H54 (cell line): ENCODE measurements around the gene CNIH2.
A peak's percentile ranks its signal among the peaks of the same experiment; 100 is the strongest.

Source experiments
- DNase-seq: peaks from one replicate; pipeline ENCODE4 v3.0.0; 2011; ENCODE audit warnings: low spot score, mixed read lengths; ENCODE audit not compliant: insufficient read length
- FAIRE-seq: peaks from 3 replicates; lab custom pipeline; 2011; peaks lifted over from hg19 to GRCh38; lab: Jason Lieb, UNC
- POLR2A ChIP-seq: IDR thresholded peaks from 2 replicates; pipeline ENCODE4 v1.6.1; 2011; ENCODE audit warnings: low read depth, mild to moderate bottlenecking, low read length

Gene CNIH2

DNA sequence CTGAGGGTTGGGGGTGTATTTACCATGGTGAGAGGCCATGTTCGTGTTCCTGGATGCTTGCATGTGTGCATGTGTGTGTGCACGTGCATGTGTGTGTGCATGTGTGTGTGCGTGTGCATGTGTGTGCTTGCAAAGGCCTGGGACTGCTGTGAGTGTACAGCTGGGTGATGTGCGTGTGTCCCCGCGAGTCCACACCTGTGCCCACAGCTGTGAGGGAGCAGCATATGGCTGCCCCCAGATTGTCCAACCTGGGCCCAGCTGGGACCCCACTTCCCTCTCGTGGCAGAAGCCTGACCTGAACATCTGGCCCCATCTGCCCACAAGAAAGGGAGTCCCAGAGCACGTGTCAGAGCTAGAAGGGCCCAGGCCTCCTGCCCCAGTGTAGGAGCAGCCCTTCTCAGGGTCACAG lies 47.3 kb downstream of the CNIH2 start:
- no peak for TF ChIP-seq POLR2A
- no peak for DNase-seq
- no peak for FAIRE-seq

DNA sequence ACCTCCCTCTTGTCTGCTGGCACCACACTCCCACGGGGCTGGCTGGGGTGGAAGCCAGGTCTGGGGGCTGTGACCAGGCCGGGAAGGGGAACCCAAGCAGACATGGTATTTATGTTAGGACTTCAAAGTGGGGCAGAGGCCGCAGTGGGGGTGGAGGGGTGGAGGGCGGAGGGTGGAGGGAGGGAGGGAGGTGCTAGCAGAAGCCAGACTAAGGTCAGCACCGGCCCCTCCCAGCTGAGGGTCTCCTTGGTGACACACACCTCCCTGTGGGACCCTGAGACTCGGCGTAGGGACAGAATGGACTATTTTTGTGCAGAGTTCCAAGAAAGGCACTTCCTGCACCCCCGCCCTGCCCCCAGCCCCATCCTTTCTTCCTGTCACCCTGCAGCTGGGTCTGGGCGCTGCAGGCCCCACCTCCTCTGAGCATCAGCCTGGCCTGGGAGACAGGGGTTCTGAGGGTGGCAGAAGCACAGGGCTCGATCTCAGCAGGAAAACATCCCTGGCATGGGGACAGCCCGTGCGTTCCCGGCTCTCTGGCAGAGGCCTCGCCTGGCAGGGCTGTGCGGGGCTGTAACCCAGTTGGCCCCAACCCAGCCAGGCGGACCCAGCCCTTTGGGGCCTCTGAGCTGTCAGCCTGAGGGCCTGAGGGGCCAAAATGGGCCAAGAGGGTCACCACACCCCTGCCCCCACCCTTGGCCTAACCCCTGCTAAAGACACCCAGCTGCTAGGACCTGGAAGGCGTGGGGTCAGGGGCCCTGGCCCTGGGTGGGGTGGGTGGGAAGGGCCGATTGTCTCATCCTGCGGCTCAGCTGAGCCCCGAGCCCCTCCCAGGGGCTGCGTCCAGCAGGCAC lies 48.5 kb downstream of the CNIH2 start:
- peak; percentile 76 for DNase-seq
- TF ChIP-seq POLR2A = 0 out of 2 replicates have a peak, but pooled peaks have one; percentile 18
- no peak for FAIRE-seq

DNA sequence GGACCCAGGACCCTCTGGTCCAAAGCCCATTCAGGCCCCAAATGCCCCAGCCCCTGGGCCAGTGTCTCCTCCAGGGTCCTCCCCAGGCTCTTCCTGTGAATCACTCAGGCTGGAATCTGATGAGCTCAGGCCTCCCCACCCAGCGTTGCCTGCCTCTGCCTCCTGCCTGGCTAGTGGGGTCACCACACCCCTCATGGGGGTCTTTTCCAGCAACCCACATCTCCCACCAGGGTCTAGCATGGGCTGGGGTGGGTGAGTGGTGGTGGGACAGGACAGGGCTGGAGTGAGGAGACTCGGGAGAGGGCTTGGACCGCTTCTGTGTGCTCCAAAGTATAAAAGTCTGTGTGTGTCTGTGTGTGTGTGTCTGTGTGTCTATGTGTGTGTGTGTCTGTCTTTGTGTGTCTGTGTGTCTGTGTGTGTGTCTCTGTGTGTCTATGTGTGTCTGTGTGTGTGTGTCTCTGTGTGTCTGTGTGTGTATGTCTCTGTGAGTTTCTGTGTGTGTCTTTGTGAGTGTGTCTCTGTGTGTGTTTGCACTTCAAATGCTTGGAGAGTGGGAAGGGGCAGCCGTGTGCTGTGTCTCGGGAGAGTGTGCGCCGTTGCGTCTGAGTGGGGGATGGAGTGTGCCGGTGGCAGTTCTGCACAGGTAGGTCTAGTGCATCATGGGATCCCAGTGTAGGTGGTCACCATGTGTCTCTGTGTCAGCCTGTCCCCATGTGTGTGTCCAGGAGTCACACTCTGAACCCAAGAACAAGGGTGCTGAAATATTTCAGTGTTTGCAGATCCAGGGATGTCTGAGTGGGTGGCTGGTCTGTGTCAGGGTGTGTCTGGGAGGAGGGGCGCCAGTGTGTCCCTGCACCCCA lies 49.4 kb downstream of the CNIH2 start:
- DNase-seq (peak; percentile 82), FAIRE-seq (no peak)
- TF ChIP-seq POLR2A = peak; percentile 30; the same call in 1 of the 2 replicates

DNA sequence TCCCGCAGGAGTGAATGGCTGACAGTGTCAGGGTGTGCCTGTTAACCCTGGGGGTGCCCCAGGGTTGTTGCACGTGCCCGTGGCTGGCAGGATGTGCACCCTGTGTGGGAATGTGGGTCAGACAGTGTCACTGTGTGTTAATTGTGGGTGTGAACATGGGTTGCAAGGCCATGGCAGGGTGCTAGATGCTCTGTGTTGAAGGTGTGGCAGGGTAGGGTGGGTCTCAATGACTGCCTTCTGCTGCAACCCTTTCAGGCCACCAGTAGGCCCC lies 50.0 kb downstream of the CNIH2 start:
- FAIRE-seq (no peak), DNase-seq (no peak)
- TF ChIP-seq POLR2A = no peak; the same call in 1 of the 2 replicates

DNA sequence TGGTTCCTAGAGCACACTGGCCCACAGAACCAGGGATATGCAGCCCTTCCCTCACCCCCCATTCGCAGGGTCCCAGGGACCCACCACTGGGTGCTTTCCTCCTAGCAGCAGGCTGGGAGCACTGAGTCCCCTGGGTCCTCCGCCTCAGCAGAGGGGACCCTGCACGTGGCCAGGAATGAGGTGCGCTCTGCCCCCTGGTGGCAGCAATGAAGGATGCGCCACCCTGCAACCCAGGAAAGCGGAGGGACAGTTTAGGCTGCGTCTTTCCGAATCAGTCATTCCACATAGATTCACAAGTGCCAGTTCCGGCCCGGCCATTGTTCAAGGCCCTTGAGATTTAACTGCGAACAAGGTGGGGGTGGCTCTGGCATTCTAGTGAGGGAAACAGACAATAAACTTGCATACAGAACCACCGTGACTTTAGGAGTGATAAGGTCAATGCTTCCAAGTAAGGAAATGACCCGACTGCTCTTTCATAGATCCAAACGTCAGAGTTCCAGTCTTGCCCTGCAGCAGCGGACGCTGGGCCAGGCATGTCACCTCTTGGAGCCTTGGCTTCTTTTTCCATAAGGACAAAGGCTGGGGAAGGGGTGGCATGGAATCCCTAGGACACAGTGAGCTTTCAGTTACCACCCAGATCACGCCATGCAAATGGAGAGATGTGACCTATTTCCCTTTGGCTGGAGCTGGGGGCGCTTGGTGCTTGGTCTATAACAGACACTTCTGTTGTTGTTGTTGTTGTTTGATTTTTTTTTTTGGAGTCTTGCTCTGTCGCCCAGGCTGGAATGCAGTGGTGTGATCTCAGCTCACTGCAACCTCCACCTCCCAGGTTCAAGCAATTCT lies 50.5 kb downstream of the CNIH2 start:
- DNase-seq = peak; percentile 72
- no peak for FAIRE-seq
- TF ChIP-seq POLR2A = no peak

DNA sequence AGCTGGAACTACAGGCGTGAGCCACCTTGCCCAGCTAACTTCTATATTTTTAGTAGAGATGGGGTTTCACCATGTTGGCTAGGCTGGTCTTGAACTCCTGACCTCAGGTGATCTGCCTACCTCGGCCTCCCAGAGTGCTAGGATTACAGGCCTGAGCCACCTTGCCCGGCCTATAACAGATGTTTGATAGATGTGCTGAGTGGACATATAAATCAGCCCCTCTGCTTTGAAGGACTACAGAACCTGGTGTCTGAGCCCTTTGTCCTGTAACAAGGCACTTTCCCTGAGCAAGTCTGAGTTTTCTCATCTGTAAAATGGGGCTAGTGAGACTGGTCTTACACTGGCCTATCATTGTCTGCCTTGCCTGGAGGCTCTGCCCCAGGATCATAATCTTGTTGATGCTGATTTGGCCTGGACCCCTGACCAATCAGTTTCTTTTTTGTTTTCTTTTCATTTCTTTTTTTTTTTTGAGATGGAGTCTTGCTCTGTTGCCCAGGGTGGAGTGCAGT lies 51.2 kb downstream of the CNIH2 start:
- no peak for TF ChIP-seq POLR2A
- FAIRE-seq = no peak
- no peak for DNase-seq

DNA sequence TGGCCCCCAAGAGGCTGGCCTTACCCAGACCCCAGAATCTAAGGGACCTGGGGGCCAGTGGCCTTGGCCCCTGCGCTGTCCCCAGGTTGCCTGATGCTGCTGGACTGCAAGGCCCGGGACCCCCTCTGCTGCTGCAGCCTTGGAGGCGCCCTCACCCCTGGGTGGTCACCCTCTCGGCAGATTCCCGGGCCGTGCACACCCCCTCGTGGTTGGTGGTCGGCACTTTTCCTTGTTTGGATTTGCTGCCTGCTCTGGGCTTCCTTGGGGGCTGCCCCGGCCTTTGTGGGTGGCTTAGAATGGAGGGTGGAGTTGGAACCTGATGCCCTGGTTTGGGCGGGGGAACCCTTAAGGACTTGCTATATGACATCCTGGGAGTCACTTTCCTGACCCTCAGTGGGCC lies 53.0 kb downstream of the CNIH2 start:
- FAIRE-seq = no peak

DNA sequence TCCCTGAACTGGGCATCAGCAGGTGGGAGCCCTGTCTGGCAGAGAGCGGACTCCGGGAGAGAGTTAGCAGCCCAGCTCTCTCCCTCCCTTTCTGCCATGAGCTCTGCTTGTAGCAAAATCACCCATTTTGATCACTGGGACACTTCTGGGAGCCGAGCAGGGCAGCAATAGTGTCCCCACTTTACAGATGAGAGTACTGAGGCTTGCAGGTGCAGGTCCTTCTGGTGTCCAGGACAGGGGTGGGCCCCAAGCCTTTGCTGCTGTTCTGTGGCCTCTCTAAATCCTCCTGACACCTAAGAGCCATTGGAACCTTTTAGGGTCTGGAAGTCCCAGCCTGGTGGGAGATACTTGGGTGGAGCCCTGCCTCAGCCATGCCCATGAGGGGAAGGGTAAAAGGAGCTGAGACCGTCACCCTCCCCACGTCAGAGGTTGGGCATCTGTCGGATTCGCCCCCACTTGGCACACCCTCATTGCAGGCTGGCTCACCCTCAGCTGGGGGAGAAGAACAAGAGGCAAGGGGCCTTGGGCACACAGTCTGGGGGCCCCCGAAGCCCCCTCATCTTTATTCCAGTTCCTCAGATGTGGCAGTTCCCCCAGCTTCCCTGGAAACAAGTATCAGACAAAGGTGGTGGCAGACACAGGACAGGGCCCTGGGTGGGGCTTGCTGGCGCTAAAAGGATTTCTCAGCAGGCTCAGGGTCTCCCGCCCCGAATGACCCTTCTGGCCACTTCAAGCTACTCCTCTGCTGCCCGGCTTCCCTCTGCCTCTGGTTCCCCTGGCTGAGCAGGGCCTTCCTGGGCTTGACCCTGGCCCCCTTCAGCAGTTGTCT lies 53.8 kb downstream of the CNIH2 start:
- DNase-seq (no peak), FAIRE-seq (no peak)
- TF ChIP-seq POLR2A = no peak

More for the DNA sequence above, 53.0 kb downstream of the CNIH2 start:
- DNase-seq = no peak
- no peak for TF ChIP-seq POLR2A

DNA sequence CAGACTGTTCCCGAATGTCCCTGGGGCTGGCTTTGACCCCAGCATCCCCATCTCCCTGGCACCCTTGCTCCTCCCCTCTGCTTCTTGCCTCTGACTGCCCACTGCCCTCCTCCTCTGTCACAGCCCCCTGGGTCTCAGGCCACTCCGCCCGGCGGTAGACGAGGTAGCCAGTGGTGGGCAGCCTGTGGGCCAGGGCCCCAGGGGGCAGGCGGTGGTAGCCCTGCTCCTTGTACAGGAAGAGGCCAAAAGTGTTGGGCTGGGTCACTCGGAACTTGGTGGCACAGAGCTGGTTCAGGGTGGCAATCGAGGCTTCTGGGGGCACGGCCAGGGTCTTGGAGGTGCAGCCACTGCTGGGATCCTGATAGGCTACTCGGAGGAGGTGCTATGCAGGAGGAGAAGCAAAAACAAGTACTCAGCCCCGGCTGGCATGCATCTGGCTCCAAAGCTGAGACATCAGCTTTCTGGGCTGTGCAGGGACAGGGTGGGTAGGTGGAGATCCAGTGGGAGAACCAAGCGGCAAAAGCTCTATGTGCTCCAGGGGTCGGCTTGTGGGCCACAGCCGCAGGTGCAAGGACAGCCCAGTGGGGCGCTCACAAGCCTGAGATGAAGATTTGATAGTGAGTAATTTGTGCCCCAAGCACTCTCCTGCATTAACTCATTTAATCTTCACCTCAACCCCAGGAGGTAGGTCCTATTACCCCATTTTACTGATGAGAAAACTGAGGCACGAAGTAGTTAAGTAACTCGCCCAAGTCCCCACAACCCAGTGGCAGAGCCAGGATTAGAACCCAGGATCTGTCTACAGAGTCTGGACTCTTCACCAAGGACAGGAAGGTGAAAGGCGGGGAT lies 54.6 kb downstream of the CNIH2 start:
- DNase-seq (no peak), FAIRE-seq (no peak)
- TF ChIP-seq POLR2A = no peak

DNA sequence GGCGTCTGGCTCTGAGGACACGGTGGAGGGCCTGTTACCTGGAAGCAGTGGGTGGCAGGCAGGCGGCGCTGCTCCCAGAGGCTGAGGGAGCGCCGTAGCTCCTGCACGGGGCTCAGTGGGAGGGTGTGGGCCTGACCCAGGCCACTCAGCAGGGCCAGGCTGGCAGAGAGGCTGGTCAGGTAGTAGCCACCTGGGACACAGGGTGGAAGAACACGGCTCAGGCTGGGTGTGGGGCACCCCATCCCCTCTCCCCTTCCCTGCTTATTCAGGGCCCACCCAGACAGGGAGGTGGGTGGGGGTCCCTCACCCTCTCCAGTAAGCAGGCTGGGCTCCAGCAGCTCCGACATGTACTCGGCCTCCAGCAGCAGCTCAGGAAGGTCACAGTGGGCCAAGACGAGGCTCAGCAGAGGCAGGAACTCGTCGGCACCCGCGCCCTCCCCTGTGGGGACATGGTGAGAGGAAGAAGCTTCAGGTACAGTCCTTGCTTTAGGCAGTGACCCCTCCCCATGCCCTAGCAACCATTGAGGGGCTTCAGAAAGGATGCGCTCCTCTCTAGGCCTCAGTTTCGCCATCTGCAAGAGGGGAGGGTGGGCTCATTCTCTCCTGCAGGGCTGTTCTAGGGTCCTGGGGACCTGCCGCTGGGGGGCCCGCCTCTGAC lies 55.4 kb downstream of the CNIH2 start:
- DNase-seq = no peak
- no peak for FAIRE-seq
- no peak for TF ChIP-seq POLR2A
